T-helper 2 cell treated with Interferon-gamma antibody and Interleukin-4, amounts not matched to agents 100 ng/mL and 5 ng/mL, for 36 hours (primary cell): ENCODE results near the gene GALNT2. TPM values are rescaled to one million over a fixed set of nuclear protein-coding genes. Genes with fewer than 3 reads are reported as not detected.

Experiments used
- intact Hi-C: fragments of 100-400 bp; cut with micrococcal nuclease; formaldehyde crosslinking; loops from one replicate; pipeline ENCODE4 v1.15.1; 2023
- total RNA-seq: library from RNA; stranded (reverse); gene quantifications from 2 replicates; pipeline ENCODE4 v1.2.3, GENCODE V29; 2022

GALNT2 gene
- total RNA-seq, 1 donor from 2014 or later, result 26.6 TPM

DNA sequence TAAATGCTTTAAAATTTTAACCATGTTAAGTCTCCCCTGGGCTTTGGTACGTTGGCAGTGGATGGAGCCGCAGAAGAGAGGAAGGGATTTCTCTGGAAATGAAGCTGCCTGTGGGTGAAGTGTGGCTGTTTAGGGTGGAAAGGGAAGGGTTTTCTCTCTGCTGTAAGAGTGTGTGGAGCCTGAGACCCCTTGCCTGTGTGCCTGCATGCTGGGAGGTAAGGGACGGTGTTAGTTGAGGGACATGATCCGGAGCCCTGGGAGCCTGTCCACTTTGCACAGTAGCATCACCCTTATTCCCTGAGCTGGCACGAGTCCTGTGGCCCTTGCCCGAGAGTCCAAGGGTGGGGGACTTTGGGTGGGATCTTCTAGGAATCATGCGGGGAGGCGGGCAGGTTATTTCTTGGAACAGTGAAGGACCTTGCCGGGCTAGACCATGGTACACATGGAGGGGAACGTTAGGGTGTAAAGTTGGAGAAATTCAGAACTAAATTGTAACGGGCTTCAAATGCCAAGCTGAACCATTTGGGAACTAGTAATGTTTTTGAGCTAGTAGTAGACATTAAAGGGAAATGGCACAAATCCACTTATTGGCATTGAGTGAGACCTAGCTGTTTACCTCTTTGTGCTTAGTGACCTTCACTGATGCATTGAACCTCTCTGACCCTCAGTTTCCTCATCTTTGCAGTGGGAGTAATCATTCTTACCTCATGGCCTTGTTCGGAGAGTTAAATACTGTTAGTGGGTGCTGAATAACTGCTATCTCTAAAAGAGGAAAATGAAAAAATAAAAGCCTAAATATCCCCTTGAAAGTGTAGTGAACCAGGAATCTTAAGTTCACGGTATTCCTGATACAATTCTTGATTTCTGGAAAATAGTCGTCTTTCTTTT is 3.5 kb downstream of the GALNT2 start:
- intact Hi-C loops, result no loop called here

DNA sequence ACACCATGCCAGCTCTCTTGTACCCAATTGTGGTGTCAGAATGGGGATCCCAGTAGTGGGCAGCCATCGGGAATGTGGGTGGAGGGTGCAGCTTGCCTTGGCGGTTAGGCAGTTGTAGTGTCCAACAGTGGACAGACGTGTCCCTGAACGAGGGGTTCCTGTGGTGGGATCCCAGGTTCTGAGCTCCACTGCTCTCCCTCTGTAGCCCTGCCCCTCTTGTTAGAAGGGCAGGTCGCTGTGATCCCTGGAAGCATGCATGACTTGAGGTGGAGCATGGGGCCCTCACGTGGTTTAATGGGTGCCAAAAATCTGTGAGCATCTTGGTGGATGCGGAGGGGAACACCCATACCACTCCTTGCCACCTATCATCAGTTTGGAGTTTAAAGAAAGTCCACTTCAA is 4.3 kb downstream of the GALNT2 start:
- intact Hi-C loops, result no loop called here

DNA sequence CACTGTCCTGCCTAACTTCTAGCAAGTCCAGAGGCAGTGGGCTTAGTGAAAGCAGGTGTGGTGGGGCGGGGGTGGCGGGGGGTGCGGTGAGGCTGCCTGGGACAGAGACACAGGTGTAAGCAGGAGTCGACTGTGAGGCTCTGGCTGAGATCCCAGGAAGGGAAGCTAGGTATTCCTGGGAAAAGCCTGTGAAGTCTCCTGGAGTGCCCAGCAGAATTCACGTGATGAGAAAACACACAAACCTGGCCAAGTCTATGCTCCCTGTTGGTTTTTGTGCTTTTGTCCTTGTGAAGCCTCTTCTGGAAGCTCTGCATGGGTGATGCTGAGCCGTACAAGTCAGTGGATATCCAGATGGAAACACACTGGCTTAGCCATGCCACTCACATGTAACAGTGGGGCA is 5.3 kb downstream of the GALNT2 start:
- intact Hi-C loops, result no loop called here

DNA sequence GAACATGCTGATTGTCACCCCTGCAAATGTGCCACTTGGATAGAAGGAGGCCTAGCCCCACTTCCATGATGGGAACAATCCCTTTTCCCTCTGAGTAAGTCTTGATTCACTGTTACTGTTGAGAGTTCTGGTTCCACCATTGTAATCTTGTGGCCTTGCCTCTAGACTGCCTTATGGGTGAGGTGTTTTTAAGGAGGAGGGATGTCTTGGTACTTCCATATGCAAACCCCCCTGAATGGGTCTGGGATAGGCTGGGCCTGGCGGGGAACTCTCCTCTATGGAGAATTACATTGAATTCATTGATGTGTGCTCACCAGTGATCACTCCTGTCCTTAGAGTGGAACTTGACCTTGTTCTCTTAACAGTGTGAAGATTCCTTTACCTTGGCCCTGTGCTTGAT is 5.8 kb downstream of the GALNT2 start:
- intact Hi-C loops, result no loop called here

DNA sequence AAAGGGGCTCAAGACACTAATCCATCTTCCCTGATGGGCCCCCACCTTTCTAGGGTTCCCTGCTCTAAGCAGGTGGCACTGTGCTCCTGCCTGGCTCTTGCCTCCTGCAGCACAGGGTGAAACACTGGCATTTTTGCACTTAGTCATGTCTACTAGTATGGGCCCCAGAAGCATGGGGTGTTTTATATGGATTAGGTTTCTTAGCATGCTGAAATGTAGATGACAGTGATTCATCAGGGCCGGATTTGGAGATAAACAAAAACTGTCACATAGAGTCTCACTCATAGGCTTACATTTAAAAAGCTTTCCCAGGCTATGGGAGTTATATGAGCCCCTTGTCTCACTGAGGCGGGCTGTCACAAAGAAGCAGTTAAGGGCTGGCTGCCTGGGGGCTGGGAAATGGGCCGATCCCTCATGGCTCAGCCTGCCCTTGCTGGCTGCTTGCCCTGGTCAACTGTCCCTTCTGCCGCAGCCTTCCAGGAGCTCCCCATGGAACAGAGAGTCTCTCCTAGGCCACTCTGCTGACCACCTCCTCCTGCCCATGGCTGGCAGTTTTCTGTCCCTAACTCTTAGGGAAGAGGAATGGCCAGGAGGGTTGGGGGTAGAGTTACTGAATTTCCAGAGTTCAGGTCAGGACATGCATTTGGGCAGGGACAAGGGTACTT is 6.5 kb downstream of the GALNT2 start:
- intact Hi-C loops, result no loop called here

DNA sequence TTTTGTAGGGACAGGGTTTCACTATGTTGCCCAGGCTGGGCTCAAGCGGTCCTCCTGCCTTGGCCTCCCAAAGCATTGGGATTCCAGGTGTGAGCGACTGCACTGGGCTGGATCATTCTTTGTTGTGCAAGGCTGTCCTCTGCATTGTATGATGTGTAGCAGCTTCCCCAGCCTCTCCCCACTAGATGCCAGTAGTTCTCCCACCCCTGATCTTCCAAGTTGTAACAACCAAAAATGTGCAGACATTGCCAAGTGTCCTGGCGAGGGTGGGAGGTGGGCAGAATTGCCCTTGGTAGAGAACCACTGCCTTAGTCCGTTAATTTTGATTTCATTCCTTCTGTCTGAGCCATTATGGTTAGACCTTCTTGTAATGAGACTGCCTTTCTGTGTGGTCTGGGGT is 7.2 kb downstream of the GALNT2 start:
- intact Hi-C loops, result no loop called here

DNA sequence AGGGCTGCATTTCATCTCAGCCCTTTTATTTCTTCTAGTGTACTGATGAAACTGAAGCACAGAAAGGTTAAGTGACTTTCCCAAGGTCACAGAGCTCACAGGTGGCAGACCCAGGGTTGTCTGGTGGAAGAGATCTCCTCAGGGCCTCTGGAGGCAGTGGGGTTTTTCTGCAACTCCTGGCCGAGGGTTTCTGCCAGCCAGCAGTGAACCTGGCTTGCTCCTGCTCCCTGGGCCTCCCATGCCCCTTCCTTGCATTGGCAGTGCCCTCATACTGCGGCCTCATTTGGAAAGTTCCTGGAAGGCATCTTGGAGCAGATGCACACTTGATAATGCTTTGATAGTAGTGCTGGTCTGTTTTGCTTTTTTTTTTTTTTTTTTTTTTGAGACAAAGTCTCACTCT is 7.7 kb downstream of the GALNT2 start:
- intact Hi-C loops, result no loop called here

DNA sequence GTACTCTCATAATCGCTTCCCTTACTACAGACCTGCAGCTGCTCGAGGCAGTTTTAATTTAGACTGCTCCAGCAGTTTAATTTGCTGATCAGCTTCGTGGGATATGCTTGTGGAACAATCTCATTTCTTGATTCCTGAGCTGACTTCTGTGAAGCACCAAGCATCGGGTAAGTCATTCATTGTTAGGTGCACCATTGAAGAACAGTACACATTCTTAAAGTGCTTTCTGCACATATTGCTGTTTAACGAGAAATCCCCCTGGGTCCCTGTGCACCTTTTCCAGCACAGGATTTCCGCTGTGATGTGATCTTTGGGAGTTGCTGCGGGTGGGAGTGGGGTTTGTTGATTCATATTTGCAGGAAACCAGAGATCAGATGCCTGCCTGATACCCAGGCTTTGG is 9.1 kb downstream of the GALNT2 start:
- intact Hi-C loops, result no loop called here

DNA sequence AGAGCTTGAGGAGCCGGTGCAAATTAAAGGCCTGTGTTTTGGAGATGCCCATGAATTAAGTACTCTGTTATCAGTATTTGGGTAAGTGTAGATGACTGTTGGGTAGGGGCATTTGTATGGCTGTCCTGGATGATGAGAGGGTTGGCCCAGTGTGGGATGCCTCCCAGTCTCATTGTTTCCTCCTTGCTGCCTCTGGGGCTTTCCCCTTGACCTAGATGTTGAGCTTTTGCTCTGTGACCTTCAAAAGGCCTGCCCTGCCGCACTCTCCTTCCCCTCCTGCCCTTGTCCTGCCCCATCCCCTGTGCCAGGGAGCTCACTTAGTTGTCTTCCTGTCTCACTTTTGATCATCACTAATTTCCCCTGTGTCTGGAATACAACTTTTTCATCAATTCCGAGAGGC is 10.0 kb downstream of the GALNT2 start:
- intact Hi-C loops, result no loop called here

DNA sequence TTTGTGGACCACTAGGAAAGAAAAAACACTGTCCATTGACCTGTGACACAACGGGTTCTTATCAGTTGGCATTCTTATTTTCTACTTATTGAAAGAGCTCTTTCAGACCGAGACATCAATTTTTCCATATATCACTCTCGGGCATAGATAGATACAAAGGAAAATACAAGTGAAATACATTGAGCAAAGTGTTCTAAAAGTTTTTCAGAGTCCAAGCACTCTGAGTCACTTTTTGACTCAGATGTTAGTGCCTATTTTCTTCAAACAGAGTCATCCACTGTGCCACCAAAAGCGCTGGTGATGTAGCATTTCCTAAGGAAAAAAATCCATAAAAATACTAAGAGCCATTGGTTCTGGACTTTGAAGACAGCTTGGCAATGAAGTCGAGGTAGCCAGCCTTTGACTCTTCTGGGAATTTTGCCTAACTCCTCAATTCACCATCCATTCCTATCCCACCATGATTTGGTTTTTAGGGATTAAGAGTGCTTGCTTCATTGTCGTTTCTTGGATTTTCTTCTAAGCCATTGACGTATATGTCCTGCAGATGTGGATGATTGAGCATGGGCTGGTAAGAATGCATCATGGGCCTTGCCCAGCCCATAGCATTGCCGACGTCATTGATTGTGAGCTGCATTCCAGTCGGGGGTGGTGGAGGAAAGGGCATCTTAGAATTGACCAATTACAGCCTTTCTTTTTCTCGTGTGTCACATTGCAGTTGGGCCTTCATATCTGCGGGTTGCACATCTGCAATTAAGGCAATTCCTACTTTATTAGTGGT is 10.6 kb downstream of the GALNT2 start:
- intact Hi-C loops, result no loop called here

DNA sequence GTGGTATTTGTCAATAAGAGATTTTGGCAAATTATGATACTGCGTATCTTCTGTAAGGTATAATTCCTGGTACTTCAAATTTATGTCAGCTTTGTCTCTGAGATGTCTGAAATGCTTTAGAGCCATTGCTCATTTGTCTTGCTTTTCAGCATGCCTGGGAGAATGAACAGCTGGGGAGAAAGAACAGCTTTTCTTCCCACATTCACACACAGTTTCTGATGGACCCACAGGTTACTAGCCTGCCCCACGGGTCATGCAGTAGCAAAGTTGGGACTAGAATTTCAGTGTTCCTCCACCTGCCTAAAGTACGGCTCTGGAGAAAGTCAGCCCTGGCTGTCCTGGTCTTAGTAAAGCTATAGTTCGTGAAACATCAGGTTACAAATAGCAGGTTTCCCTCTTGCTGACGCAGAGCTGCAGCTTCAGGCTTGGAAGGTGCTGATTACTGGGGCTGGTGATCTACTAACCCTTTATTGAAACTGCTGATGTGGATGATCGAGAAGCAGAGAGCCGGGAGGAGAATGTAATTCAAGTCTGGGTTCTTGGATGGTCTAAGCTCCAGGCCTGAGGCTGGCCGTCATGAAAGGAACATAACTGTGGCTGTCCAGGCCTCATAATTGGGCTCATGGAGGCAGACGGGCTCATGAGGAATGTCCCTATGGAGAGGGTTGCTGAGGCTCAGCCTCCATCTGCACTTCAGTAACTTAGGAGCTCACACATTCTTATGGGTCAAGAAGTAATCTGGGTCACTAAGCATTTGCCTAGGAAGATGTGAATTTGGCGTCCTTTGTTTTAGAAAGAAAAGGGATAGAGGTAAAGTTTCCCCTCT is 12.4 kb downstream of the GALNT2 start:
- intact Hi-C loops, result no loop called here

DNA sequence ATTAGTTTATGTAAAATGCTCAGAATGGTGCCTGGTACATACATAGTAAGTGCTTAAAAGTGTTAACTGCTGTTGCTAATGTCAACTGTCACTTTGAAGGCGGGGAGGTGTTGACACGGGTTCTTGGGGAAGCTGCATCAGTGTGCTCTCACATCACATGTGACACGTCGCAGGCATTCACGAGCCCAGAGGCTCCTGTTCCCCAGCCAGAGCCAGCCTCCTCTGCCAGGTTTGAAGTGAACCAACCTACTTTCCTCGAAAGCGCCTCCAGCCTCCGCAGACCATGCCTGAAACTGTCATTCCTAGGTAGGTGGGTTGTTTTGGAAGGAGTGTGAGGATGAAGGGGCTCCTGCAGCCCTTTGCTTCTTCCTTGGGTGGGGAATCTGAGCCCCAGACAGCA is 13.8 kb downstream of the GALNT2 start:
- intact Hi-C loops, result no loop called here

DNA sequence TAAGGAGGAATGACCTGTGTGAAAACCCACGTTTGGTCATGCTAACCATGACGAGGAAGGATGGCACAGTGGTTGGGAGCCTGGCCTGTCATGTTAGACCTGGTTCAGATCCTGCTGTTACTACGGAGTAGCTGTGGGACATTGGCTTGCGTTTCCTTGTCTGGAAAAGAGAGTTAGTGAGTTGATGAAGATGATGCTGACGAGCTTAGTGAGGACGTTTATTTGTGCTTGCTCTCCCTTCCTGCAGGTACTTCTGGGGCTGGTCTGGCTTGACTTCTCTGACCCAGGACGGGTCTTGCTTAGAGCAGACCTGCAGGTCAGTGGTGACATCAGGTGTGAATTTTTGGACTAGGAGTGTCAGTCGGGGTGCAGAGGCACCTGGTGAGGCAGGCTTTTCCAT is 14.7 kb downstream of the GALNT2 start:
- intact Hi-C loops, result no loop called here

DNA sequence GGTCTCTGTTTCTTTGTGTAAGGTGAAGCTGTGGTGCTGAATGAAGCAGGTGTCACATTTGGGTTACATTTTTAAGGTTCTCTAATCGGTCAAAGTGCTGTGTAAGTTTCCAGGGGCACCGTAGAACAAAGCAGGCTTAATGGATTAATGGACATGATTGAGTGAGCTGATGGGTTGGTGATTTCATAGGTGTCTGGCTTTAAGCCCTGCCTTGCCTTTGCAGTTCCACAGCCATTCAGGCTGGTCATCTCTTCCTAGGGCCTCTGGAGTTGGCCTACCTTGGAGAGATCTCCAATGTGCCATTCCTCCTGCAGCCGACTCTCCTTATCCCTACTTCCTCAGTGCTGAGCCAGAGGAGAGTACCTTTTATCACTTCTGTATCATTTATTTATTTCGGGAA is 15.2 kb downstream of the GALNT2 start:
- intact Hi-C loops, result no loop called here

DNA sequence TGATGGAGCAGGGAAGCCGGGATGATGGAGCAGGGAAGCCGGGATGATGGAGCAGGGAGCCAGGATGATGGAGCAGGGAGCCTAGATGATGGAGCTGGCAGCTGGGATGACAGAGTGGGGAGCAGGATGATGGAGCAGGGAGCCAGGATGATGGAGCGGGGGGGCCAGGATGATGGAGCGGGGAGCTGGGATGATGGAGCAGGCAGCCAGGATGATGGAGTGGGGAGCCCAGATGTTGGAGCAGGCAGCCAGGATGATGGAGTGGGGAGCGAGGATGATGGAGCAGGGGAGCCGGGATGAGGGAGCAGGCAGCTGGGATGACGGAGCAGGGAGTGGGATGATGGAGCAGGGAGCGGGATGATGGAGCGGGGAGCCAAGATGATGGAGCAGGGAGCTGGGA is 16.0 kb downstream of the GALNT2 start:
- intact Hi-C loops, result no loop called here

DNA sequence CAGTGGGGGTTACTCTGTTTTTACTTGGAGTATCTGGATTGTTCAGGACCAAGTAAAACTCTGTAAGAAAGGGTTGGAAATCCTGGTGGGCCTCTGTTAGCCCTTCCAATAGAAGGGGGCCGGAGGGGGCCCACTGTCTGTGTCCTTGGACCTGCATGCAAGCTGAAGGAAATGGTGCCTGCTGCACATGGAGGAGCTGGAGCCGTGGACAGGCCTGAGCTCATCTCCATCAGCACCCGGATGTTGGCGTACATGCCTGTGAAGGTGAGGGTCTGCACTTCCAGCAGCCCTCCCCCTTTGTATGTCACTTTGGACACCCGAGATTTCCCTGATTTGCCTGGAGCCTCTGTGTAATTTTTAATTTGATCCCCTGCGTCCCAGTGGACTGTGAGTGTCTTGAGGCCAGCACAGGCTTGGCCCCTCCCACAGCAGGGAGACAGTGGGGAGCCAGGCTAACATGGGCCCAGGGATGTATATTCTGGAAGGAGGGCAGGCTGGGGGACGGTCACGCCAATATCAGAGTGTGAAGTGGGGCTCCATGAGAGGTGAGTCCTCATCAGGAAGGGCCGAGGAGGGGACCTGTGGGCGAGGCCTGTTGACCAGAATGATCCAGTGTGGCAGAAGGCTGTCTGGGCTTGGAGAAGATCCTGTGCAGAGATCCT is 16.8 kb downstream of the GALNT2 start:
- intact Hi-C loops, result no loop called here

DNA sequence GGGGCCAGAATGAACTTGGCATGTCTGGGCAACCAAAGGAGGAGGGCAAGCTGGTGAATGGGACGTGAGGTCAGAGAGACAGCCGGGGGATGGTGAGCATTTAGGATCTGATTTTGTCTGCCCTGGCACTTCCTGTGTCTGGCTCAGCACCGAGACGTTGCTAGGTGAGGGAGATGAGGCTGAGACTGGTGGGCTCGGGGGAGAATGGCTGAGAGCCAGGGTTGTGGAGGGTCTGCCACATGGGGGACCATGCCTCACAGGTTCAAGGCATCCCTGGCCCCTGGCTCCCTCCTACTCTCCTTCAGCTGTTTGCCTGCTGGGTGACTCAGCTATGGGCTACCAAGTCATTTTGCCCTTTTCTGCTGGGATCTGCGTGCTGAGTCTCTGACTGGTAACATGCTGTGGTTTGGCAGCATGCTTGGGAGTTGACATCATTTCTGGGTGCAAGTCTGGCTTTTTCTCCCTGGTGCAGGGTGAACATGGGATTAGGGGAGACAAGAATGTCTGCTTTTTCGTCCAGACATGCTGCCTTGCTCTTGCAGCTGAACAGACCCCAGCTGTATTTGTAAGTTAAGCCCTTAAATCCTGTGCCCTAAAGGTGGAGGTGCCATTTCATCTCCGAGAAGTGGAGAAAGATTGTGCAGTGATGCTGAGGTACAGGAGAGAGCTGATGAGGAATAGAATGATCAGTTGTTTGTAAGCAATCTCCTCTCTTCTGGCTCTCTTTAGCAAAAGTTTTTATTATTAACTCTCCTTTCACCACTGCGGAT is 17.6 kb downstream of the GALNT2 start:
- intact Hi-C loops, result no loop called here

DNA sequence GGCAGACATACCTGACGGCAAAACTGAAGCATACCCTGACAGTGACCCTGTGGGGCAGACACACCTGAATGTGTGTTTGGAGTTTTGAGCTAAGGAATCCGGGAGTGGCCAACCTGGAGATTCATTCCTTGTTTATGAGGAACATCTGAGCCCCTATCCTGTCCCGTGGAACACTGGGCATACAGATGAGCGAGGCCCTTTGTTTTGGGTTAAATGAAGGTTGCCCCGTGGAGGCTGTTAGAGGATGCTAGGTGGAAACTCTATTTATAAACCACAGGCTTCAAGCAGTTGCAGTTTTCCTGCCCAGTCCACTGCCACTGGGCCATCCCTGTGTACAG is 18.1 kb downstream of the GALNT2 start:
- intact Hi-C loops, result no loop called here

DNA sequence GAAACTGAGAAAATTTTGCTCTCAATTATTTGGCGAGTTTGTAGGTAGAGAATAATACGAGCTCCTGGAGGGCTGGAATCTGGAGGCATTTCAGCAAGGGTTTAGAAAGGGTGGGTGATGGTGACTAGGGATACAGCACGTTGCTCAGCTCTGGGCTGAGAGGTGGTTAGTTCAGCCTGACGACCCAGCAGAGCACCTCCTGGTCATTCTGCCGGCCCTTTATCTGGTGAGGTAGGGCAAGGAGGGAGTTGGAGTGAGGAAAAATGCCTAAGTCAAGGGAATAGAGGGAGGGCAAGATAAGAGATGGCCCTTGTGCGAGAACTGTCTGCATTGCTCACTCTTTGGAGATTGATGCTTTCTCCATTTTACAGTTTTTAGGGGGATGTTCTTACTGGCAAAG is 19.1 kb downstream of the GALNT2 start:
- intact Hi-C loops, result no loop called here

DNA sequence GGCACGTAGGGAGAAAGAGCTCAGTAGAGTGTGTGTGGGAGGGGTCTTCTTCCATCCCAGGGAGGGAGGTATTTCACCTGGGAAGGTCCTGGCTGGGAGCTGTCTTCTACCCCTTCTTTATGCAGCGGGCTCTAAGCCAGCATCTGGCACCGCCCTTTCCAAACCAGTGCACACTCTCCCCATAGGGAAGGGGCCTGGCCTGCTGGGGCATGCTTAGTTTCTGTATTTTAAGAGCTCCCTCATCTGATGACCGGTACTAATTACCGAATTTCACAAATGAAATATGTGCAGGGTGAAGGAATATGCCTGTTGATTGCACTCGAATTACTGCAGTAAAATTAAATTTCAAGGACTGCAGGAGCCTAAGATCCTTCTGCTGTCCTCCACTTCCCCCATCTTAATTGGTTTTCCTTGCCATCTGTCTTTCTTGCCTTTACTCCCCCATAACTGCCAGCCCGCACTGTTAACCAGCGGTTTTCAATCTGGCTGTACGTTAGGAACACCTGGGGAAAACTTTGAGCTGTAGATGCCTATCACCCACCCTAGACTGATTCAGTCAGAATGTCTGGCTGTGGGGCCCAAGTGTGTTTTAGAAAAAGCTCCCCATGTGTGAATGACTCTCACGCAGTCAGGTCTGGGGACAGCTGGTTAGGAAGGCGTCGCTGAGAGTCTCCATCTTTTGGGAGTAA is 20.1 kb downstream of the GALNT2 start:
- intact Hi-C loops, result no loop called here
